AG08396 (cell line): ENCODE data around the gene SLC44A3.
A peak's percentile ranks its signal among the peaks of the same experiment; 100 is the strongest.

Experiments used
- DNase-seq: peaks from one replicate; pipeline ENCODE4 v3.0.0; 2012; ENCODE audit warnings: low spot score, mixed read lengths

The SLC44A3 gene, protein sequence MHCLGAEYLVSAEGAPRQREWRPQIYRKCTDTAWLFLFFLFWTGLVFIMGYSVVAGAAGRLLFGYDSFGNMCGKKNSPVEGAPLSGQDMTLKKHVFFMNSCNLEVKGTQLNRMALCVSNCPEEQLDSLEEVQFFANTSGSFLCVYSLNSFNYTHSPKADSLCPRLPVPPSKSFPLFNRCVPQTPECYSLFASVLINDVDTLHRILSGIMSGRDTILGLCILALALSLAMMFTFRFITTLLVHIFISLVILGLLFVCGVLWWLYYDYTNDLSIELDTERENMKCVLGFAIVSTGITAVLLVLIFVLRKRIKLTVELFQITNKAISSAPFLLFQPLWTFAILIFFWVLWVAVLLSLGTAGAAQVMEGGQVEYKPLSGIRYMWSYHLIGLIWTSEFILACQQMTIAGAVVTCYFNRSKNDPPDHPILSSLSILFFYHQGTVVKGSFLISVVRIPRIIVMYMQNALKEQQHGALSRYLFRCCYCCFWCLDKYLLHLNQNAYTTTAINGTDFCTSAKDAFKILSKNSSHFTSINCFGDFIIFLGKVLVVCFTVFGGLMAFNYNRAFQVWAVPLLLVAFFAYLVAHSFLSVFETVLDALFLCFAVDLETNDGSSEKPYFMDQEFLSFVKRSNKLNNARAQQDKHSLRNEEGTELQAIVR

GRCh38 chr1:94819945-94820746 lies at the start of gene SLC44A3:
Gene SLC44A3 (plus strand): TSS chr1:94820357. CDS start chr1:94820452, 95 bp downstream.
- peak; percentile 77 for DNase-seq

- DNase-seq, result no peak
These were observed 47.9 kb upstream of the SLC44A3 start for GRCh38 chr1:94772230-94772641.

GRCh38 chr1:94772845-94773244 lies 47.3 kb upstream of the SLC44A3 start:
- DNase-seq, result no peak

- DNase-seq, result no peak
These were observed 46.8 kb upstream of the SLC44A3 start for GRCh38 chr1:94773296-94773809.

- peak; percentile 17 for DNase-seq
These were observed 46.2 kb upstream of the SLC44A3 start for GRCh38 chr1:94773931-94774422.

- DNase-seq, result no peak
These were observed 43.7 kb upstream of the SLC44A3 start for GRCh38 chr1:94776474-94776873.

GRCh38 chr1:94777281-94777680 lies 42.9 kb upstream of the SLC44A3 start:
- DNase-seq, result no peak

DNA sequence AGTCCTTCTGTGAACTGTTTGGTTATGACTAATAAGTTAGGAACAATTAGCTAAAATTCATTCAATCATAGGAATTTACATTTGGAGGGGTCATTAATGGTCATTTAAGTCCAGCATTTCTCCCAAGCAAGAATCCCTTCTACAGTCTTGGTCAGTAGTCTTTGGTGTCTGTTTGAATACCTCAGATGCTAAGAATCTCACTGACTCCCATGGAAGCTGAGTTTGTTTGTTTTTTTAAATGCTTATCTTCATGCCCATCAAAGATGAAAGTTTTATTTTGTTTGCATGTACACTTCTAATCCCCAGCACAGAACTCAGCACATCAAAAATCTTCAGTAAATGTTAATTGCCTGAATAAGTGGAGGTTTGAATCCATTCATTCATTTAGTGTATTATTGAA lies 41.3 kb upstream of the SLC44A3 start:
- no peak for DNase-seq

DNA sequence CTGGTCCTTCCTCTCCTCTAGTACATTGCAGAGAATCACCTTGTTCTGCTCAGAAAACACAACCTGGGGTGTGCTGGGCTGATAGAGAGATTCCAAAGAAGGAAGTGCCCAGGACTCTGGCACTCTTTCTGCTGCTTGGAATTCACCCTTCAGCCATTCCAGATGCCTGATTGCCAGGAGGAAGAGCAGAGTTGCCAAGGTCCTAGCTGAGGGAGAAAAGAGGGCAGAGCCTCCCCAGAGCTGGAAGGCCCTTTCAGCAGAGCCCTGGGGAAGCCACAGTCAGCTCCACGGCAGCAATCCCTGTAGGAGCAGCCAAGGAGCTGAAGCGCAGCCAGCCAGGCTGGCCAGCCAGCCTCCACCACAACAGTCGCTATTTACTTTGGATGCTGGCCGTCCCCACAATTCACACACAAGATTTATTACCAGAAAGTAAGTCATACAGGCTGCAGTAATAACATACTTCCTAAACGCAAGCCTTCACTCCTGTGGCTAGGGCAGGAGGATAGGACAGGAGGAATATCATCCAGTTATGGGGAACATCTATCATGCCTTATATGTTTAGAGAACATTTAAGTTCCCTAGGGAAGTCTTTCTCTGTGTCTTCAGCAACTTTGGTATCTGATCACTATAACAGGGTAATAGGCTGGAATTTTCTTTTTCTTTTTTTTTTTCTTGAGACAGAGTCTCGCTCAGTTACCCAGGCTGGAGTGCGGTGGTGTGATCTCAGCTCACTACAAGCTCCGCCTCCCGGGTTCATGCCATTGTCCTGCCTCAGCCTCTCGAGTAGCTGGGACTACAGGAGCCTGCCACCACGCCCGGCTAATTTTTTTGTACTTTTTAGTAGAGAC lies 36.6 kb upstream of the SLC44A3 start:
- DNase-seq, result peak; percentile 75

DNA sequence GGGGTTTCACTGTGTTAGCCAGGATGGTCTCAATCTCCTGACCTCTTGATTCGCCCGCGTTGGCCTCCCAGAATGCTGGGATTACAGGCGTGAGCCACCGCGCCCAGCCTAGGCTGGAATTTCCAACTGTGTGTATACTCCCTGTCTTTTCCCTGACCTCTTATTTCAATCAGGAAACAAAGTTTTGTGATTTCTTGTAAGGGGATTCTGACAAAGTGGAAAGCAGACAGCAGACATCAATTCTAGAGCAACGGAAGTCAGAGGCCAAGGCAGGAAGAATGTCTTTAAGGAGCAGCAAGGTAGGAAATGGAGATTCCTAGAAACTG lies 36.0 kb upstream of the SLC44A3 start:
- no peak for DNase-seq

GRCh38 chr1:94787691-94788090 lies 32.5 kb upstream of the SLC44A3 start:
- DNase-seq, result no peak

- no peak for DNase-seq
These were observed 29.9 kb upstream of the SLC44A3 start for GRCh38 chr1:94790246-94790645.

GRCh38 chr1:94790670-94791069 lies 29.5 kb upstream of the SLC44A3 start:
- DNase-seq, result no peak

DNA sequence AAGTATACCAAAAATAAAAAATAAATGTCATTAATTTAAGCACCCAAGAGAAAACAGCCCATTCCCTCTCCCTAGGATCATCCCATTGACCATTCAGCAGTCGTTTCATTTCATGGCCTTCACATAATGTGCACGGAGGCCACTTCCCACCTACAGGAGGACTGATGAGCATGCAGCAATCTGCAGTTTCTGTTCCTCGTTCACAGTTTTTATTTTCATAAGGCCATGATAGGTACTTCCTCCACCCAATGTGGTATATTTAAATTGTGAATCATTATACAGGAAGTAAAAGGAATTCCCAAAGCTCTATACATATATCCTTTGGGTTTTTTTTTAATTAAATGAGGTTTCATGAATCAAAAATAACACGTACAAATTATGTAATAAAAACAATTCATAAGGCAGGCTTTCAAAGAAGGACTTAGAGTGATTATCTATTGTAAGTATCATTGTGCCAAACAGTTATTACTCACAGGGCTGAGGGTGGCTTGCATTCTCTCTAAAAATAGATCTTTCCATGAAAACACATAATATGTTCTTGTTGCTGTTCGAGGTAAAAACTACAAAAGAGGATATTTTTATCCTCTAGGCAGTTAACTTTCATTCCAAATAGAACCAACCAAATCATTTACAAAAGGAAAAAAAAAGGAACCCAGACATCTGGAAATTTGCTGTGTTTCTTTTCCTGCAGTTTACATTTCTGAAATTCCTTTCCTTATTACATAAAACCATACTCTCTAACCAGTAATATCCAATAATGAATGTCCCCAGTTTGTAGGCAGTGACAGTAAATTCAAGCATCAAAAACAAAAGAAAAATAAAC lies 27.5 kb upstream of the SLC44A3 start:
- peak; percentile 28 for DNase-seq

DNA sequence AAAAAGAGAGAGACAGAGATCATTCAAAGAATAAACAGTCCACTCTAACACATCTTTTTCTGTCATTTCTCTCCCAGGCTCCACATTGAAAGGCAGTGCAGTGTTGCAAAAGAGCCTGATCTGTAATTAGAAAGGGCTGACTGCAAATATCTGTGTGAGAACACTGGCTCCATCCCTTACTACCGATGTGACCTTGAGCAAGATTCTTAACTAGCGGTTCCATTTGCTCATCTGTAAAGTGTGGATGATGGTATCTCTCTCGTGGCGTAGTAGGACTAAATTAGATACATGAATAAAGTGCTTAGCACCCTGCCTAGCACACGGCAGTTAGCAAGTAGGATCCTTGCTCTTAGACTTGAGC lies 26.9 kb upstream of the SLC44A3 start:
- peak; percentile 30 for DNase-seq

- DNase-seq, result no peak
These were observed 24.7 kb upstream of the SLC44A3 start for GRCh38 chr1:94795434-94795833.

- DNase-seq, result no peak
These were observed 23.9 kb upstream of the SLC44A3 start for GRCh38 chr1:94796266-94796665.

DNA sequence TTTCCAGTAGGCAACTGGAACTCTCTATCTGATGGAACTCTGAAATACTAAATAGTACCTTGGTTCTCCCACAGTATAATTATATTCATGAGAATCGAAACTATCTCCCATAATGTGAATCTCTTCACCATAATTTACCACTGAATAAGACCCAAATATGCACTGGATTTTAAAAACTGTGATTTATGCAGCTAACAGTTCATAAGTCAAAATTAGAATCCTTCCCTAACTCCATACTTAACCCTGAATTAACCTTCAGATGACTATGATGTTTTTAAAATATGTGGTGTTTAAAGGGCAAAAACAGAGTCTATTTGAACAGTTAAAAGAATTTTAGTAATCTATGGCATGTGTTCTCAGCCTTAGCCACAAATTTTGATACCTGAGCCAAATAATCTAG lies 22.9 kb upstream of the SLC44A3 start:
- DNase-seq, result no peak

GRCh38 chr1:94798054-94798453 lies 22.1 kb upstream of the SLC44A3 start:
- DNase-seq, result no peak

DNA sequence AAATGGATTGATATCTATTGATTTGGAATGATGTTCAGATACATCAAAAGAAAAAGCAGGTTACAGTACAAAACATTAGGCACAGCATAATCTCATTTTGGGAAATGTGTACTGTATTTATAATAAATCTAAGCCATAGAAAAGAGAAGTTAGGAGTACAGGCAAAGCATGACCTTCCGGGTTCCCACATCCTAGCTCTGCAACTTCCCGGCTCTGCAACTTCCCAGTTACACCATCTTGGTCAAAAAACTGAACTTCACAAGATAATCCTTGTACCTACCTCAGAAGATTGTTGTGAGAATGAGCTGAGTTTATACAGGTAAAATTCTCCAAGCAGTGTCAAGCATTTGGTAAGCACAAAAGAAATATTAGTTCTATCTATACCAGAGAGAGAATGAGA lies 21.7 kb upstream of the SLC44A3 start:
- no peak for DNase-seq

GRCh38 chr1:94799206-94799605 lies 21.0 kb upstream of the SLC44A3 start:
- DNase-seq, result no peak
